HCT116 (cell line): ENCODE results near the gene DEFB124. TPM values are rescaled to one million over a fixed set of nuclear protein-coding genes. Genes with fewer than 3 reads are reported as not detected.

ENCODE experiments used
- ATAC-seq: fragments of 200-7000 bp; cut with Tn5 transposase; 2 replicates; pipeline ENCODE4 v1.9.1; 2020; ENCODE audit warnings: mild to moderate bottlenecking, moderate library complexity
- BruUV-seq: library from RNA; stranded (reverse); fragments of 400-500 nt; replicated peaks from 2 replicates; lab custom pipeline; 2021; lab: Mats Ljungman, UMichigan
- CTCF ChIA-PET: fragments of 300-600 bp; sonication (Branson Sonifier 250); formaldehyde crosslinking; loops from one replicate; lab custom pipeline; 2021; ENCODE audit warnings: antibody characterized with exemption; lab: Charles Lee
- POLR2A ChIA-PET: fragments of 300-600, 350-600 bp; sonication (Branson Sonifier 250); formaldehyde crosslinking; loops from one replicate; lab custom pipeline; 2021; ENCODE audit warnings: antibody characterized with exemption; lab: Charles Lee
- RAD21 ChIA-PET, 2 experiments: fragments of 300-600 bp; sonication (Branson Sonifier 250); formaldehyde crosslinking; loops; one replicate each; lab custom pipeline; 2023; ENCODE audit warnings: low total read pairs in 2 of 2; ENCODE audit not compliant: uncharacterized antibody in 2 of 2, unreplicated experiment in 2 of 2, low non-redundant PET in 1 of 2; lab: Charles Lee
- DNase-seq: peaks from one replicate; pipeline ENCODE4 v3.0.0-alpha.2; 2010; ENCODE audit warnings: low read depth, low spot score
- H2AFZ ChIP-seq: fragments of 200-600 bp; shearing (Covaris generic), sonication (generic); 2 replicates; pipeline ENCODE4 v1.6.1; 2017; ENCODE audit warnings: low read depth, mixed run types, mixed read lengths, antibody characterized with exemption, low read length; ENCODE audit not compliant: poor library complexity, severe bottlenecking
- H3K27ac ChIP-seq: 2 replicates; pipeline ENCODE4 v1.5.1; 2012; ENCODE audit warnings: low read depth, low read length
- H3K27me3 ChIP-seq: fragments of 200-600 bp; sonication (generic); 2 replicates; pipeline ENCODE4 v1.6.1; 2016; ENCODE audit warnings: mixed run types, low read length, mixed read lengths; ENCODE audit not compliant: insufficient read depth
- H3K36me3 ChIP-seq, 2 experiments: fragments of 200-500 bp in 1 of 2; fragments of 200-600 bp in 1 of 2; sonication (Bioruptor generic) in 1 of 2; sonication (generic) in 1 of 2; 2 replicates each; pipeline versions ENCODE4 v1.5.1 to v1.6.1; 2014 to 2016; ENCODE audit warnings: low read length in 2 of 2, inconsistent platforms in 1 of 2, mixed read lengths in 1 of 2, mixed run types in 1 of 2; ENCODE audit not compliant: insufficient read depth in 2 of 2, control insufficient read depth in 1 of 2
- H3K4me1 ChIP-seq, 2 experiments: fragments of 200-600 bp in 1 of 2; sonication (generic) in 1 of 2; 2 replicates each; pipeline versions ENCODE4 v1.5.1 to v1.6.1; 2012 to 2017; ENCODE audit warnings: low read length in 2 of 2, inconsistent platforms in 1 of 2, mild to moderate bottlenecking in 1 of 2, mixed read lengths in 1 of 2, mixed run types in 1 of 2, moderate library complexity in 1 of 2; ENCODE audit not compliant: insufficient read depth in 2 of 2, control insufficient read depth in 1 of 2
- H3K4me2 ChIP-seq: fragments of 200-600 bp; sonication (generic); 2 replicates; pipeline ENCODE4 v1.6.1; 2017; ENCODE audit warnings: mixed run types, low read length, mixed read lengths
- H3K4me3 ChIP-seq, 2 experiments: fragments of 200-600 bp in 1 of 2; sonication (generic) in 1 of 2; replicated peaks in 1 of 2; 2 replicates each; pipeline ENCODE4 v1.5.1; 2011 to 2016; ENCODE audit warnings: low read length in 2 of 2, control low read depth in 1 of 2, low read depth in 1 of 2, mild to moderate bottlenecking in 1 of 2, mixed read lengths in 1 of 2, mixed run types in 1 of 2
- H3K79me2 ChIP-seq: fragments of 200-600 bp; sonication (generic); 2 replicates; pipeline ENCODE4 v1.6.1; 2017; ENCODE audit warnings: mild to moderate bottlenecking, mixed run types, low read length, moderate library complexity, mixed read lengths; ENCODE audit not compliant: insufficient read depth
- H3K9ac ChIP-seq: fragments of 200-600 bp; sonication (generic); 2 replicates; pipeline ENCODE4 v1.6.1; 2016; ENCODE audit warnings: low read length, mixed read lengths
- H3K9me2 ChIP-seq: fragments of 200-600 bp; sonication (generic), shearing (Covaris generic); 2 replicates; pipeline ENCODE4 v1.6.1; 2017; ENCODE audit warnings: mixed run types, mild to moderate bottlenecking, moderate library complexity; ENCODE audit not compliant: insufficient read depth
- H3K9me3 ChIP-seq, 2 experiments: fragments of 200-500 bp in 1 of 2; fragments of 200-600 bp in 1 of 2; sonication (Bioruptor generic) in 1 of 2; sonication (generic) in 1 of 2; 2 replicates each; pipeline ENCODE4 v1.6.1; 2014 to 2017; ENCODE audit warnings: low read length in 2 of 2, mixed read lengths in 2 of 2, inconsistent platforms in 1 of 2, low read depth in 1 of 2, mild to moderate bottlenecking in 1 of 2, mixed run types in 1 of 2, moderate library complexity in 1 of 2; ENCODE audit not compliant: control insufficient read depth in 1 of 2, insufficient read depth in 1 of 2
- H4K20me1 ChIP-seq: fragments of 200-600 bp; sonication (generic), shearing (Covaris generic); 2 replicates; pipeline ENCODE4 v1.6.1; 2017; ENCODE audit warnings: mixed run types, mild to moderate bottlenecking, moderate library complexity; ENCODE audit not compliant: insufficient read depth
- CBX3 ChIP-seq: IDR thresholded peaks from 2 replicates; pipeline ENCODE4 v1.6.1; 2012; ENCODE audit warnings: low read depth
- EZH2phosphoT487 ChIP-seq: fragments of 200-600 bp; IDR thresholded peaks from 2 replicates; pipeline ENCODE4 v1.6.1; 2018; ENCODE audit warnings: antibody characterized with exemption, borderline replicate concordance
- RAD21 ChIP-seq: IDR thresholded peaks from 2 replicates; pipeline ENCODE4 v1.6.1; 2012; ENCODE audit warnings: low read depth, mild to moderate bottlenecking
- SIN3A ChIP-seq: IDR thresholded peaks from 2 replicates; pipeline ENCODE4 v1.6.1; 2012; ENCODE audit warnings: low read depth
- SP1 ChIP-seq: IDR thresholded peaks from 2 replicates; pipeline ENCODE4 v1.6.1; 2012; ENCODE audit warnings: low read depth
- SRF ChIP-seq: IDR thresholded peaks from 2 replicates; pipeline ENCODE4 v1.6.1; 2012; ENCODE audit warnings: low read depth
- ZBTB33 ChIP-seq: IDR thresholded peaks from 2 replicates; pipeline ENCODE4 v1.6.1; 2011; ENCODE audit warnings: mild to moderate bottlenecking, low read length, moderate library complexity; ENCODE audit not compliant: insufficient replicate concordance; ENCODE audit errors: extremely low read depth
- ZNF274 ChIP-seq: fragments of 200-500 bp; sonication (Bioruptor generic); IDR thresholded peaks from 2 replicates; pipeline ENCODE4 v1.6.1; 2014; ENCODE audit warnings: mild to moderate bottlenecking, low read depth, low read length, inconsistent platforms
- intact Hi-C: fragments of 100-400 bp; cut with micrococcal nuclease; formaldehyde crosslinking; loops from 2 replicates; pipeline ENCODE4 v1.10.0; 2022
- total RNA-seq: library from RNA; stranded (reverse); gene quantifications from one replicate; pipeline ENCODE4 v1.2.1, GENCODE V29; 2021; ENCODE audit not compliant: unreplicated experiment
- TF ChIP-seq, protein P1 (sequence below): IDR thresholded peaks from 2 replicates; pipeline ENCODE4 v1.6.1; 2012; ENCODE audit warnings: low read depth

DEFB124 gene
- total RNA-seq, 1 experiment from 2014 or later = not detected

DNA sequence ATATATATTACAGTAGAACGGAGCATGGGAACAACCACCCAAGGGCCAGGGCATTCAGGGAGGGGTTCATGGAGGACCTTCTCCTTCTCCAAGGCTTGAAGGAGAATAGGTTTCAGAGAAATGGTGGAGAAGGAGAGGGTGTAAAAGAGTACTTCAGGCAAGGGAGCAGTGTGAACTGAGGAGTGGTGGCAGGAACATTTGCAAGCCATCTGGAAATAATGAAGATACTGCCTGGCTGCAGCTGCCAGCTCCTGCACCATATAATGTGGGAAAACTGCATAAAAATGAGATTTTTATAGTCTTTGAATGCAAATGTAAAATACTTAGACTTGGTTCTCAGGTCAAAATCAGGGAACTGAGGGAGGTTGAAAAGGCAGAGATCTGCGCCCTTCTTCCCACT, 59.3 kb downstream of the DEFB124 start:
- no peak for TF ChIP-seq ZBTB33
- no peak for TF ChIP-seq CBX3
- no peak for TF ChIP-seq SRF
- TF ChIP-seq EZH2phosphoT487 = no peak
- TF ChIP-seq RAD21 = no peak
- TF ChIP-seq ZNF274 = no peak
- TF ChIP-seq, protein P1, sequence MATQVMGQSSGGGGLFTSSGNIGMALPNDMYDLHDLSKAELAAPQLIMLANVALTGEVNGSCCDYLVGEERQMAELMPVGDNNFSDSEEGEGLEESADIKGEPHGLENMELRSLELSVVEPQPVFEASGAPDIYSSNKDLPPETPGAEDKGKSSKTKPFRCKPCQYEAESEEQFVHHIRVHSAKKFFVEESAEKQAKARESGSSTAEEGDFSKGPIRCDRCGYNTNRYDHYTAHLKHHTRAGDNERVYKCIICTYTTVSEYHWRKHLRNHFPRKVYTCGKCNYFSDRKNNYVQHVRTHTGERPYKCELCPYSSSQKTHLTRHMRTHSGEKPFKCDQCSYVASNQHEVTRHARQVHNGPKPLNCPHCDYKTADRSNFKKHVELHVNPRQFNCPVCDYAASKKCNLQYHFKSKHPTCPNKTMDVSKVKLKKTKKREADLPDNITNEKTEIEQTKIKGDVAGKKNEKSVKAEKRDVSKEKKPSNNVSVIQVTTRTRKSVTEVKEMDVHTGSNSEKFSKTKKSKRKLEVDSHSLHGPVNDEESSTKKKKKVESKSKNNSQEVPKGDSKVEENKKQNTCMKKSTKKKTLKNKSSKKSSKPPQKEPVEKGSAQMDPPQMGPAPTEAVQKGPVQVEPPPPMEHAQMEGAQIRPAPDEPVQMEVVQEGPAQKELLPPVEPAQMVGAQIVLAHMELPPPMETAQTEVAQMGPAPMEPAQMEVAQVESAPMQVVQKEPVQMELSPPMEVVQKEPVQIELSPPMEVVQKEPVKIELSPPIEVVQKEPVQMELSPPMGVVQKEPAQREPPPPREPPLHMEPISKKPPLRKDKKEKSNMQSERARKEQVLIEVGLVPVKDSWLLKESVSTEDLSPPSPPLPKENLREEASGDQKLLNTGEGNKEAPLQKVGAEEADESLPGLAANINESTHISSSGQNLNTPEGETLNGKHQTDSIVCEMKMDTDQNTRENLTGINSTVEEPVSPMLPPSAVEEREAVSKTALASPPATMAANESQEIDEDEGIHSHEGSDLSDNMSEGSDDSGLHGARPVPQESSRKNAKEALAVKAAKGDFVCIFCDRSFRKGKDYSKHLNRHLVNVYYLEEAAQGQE = no peak
- TF ChIP-seq SIN3A = no peak
- TF ChIP-seq SP1 = no peak
- no peak overlapping the region for H3K9ac ChIP-seq
- ChIA-PET POLR2A (no interaction called here), CTCF (no interaction called here), RAD21 (no interaction called here)
- H3K9me3 ChIP-seq = no peaks in the 10 kb centered on the region
- H2AFZ ChIP-seq = no peak overlapping the region
- ATAC-seq (no peak), DNase-seq (no peak)
- no peaks in the 10 kb centered on the region for H4K20me1 ChIP-seq
- no peaks in the 10 kb centered on the region for H3K36me3 ChIP-seq
- intact Hi-C loops = no loop called here
- H3K4me2 ChIP-seq = no peak overlapping the region
- no peak overlapping the region for H3K4me3 ChIP-seq
- no peaks in the 10 kb centered on the region for H3K9me2 ChIP-seq
- no peak overlapping the region for H3K27ac ChIP-seq
- no peaks in the 10 kb centered on the region for H3K4me1 ChIP-seq
- BruUV-seq = no TSS peak
- H3K27me3 ChIP-seq = peaks cover 8% of the 10 kb centered on the region; the same call in 1 of the 2 replicates
- no peaks in the 10 kb centered on the region for H3K79me2 ChIP-seq

Other genes with a start within 250 kb of the DEFB124 start
- not detected for gene DEFB115, start 217.5 kb downstream of the DEFB124 start, total RNA-seq
- not detected for gene DEFB116, start 166.5 kb downstream of the DEFB124 start, total RNA-seq
- not detected for gene DEFB118, start 106.5 kb downstream of the DEFB124 start, total RNA-seq
- not detected for gene DEFB119, start 84.5 kb downstream of the DEFB124 start, total RNA-seq
- not detected for gene DEFB121, start 68.9 kb downstream of the DEFB124 start, total RNA-seq
- gene DEFB123, start 34.5 kb downstream of the DEFB124 start, total RNA-seq = not detected
- gene REM1, start 161 bp upstream of the DEFB124 start, total RNA-seq = not detected
- 183 TPM for gene HM13, start 39.3 kb upstream of the DEFB124 start, total RNA-seq
- gene ID1, start 130.2 kb upstream of the DEFB124 start, total RNA-seq = 811 TPM
- gene COX4I2, start 162.8 kb upstream of the DEFB124 start, total RNA-seq = not detected
- gene BCL2L1, start 247.7 kb upstream of the DEFB124 start, total RNA-seq = 226 TPM